Body of pancreas (tissue), 4 donors: ENCODE measurements around the gene KPNA6.

Source experiments
- CTCF ChIP-seq, 7 experiments: fragments of 450-650 bp in 4 of 7; fragments of 200-600 bp in 3 of 7; sonication (generic) in 3 of 7; IDR thresholded peaks; one replicate each; pipeline ENCODE4 v1.5.1; 2016 to 2019; ENCODE audit warnings: antibody characterized with exemption in 7 of 7
- POLR2A ChIP-seq, 3 donors: fragments of 450-650 bp; IDR thresholded peaks; one replicate each; pipeline ENCODE4 v1.6.1; 2016; ENCODE audit warnings: antibody characterized with exemption in 3 of 3, mild to moderate bottlenecking in 2 of 3

DNA sequence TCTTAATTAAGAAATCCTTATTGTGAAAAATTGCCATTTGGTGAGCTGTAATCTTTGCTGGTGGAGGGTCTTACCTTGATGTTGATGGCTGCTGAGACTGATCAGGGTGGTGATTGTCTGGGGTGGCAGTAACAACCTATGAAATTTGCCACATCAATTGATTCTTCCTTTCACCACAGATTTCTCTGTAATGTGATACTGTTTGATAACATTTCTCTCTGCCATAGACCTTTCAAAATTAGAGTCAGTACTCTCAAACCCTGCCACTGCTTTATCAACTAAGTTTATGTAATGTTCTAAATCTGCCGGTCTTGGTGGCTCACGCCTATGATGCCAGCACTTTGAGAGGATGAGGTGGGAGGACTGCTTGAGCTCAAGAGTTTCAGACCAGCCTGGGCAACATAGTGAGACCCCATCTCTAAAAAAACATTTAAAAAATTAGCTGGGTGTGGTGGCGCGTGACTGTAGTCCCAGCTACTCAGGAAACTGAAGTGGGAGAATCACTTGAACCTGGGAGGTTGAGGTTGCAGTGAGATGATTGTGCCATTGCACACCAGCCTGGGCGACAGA is 5.0 kb downstream of the KPNA6 start:
- TF ChIP-seq CTCF (IDR thresholded peaks at IDR 0.05): no peak
- TF ChIP-seq POLR2A (IDR thresholded peaks at IDR 0.05): no peak
